ENCODE data around the gene FOXF2. TPM values are rescaled to one million over a fixed set of nuclear protein-coding genes. Genes with fewer than 3 reads are reported as not detected.

Gene FOXF2
- total RNA-seq, 1 donor from 2014 or later = not detected

GRCh38 chr6:1386038-1386709 lies 3.2 kb upstream of the FOXF2 start:
- TF ChIP-seq CTCF (IDR thresholded peaks at IDR 0.05; ENCODE audit: unreplicated experiment) = no peak
- H3K27me3 Mint-ChIP-seq = peaks cover 76% of the 10 kb centered on the region
- H3K4me1 Mint-ChIP-seq (ENCODE audit: low read depth) = peaks cover 4% of the 10 kb centered on the region
- DNase-seq (ENCODE audit: low spot score, unreplicated experiment) = no peak
- no peaks in the 10 kb centered on the region for H3K36me3 Mint-ChIP-seq (ENCODE audit: insufficient read depth)
- no peak overlapping the region for H3K4me3 Mint-ChIP-seq (ENCODE audit: low read depth)
- no peaks in the 10 kb centered on the region for H3K9me3 Mint-ChIP-seq (ENCODE audit: low read depth)
- H3K27ac Mint-ChIP-seq = no peak overlapping the region

GRCh38 chr6:1387538-1387875 lies 1.9 kb upstream of the FOXF2 start:
- no peak for DNase-seq (ENCODE audit: low spot score, unreplicated experiment)
- no peaks in the 10 kb centered on the region for H3K9me3 Mint-ChIP-seq (ENCODE audit: low read depth)
- H3K36me3 Mint-ChIP-seq (ENCODE audit: insufficient read depth) = no peaks in the 10 kb centered on the region
- peaks cover 82% of the 10 kb centered on the region for H3K27me3 Mint-ChIP-seq
- peaks cover 4% of the 10 kb centered on the region for H3K4me1 Mint-ChIP-seq (ENCODE audit: low read depth)
- no peak overlapping the region for H3K27ac Mint-ChIP-seq
- no peak for TF ChIP-seq CTCF (IDR thresholded peaks at IDR 0.05; ENCODE audit: unreplicated experiment)
- no peak overlapping the region for H3K4me3 Mint-ChIP-seq (ENCODE audit: low read depth)

GRCh38 chr6:1387876-1388629 lies 1.3 kb upstream of the FOXF2 start:
- no peak for TF ChIP-seq CTCF (IDR thresholded peaks at IDR 0.05; ENCODE audit: unreplicated experiment)
- Mint-ChIP-seq H3K36me3 (ENCODE audit: insufficient read depth) (no peaks in the 10 kb centered on the region), H3K4me1 (ENCODE audit: low read depth) (peaks cover 4% of the 10 kb centered on the region), H3K9me3 (ENCODE audit: low read depth) (no peaks in the 10 kb centered on the region), H3K27ac (no peak overlapping the region), H3K27me3 (peaks cover 79% of the 10 kb centered on the region), H3K4me3 (ENCODE audit: low read depth) (peak overlapping the region; percentile 46)
- no peak for DNase-seq (ENCODE audit: low spot score, unreplicated experiment)

- TF ChIP-seq CTCF (IDR thresholded peaks at IDR 0.05; ENCODE audit: unreplicated experiment) = no peak
- Mint-ChIP-seq H3K36me3 (ENCODE audit: insufficient read depth) (no peaks in the 10 kb centered on the region), H3K27me3 (peaks cover 77% of the 10 kb centered on the region), H3K9me3 (ENCODE audit: low read depth) (no peaks in the 10 kb centered on the region), H3K4me3 (ENCODE audit: low read depth) (peak overlapping the region; percentile 63), H3K27ac (no peak overlapping the region), H3K4me1 (ENCODE audit: low read depth) (peaks cover 4% of the 10 kb centered on the region)
- no peak for DNase-seq (ENCODE audit: low spot score, unreplicated experiment)
Measured at GRCh38 chr6:1388630-1389368, 577 bp upstream of the FOXF2 start.

- no peak for DNase-seq (ENCODE audit: low spot score, unreplicated experiment)
- H3K27ac Mint-ChIP-seq = peak overlapping the region; percentile 82
- peaks cover 81% of the 10 kb centered on the region for H3K27me3 Mint-ChIP-seq
- H3K36me3 Mint-ChIP-seq (ENCODE audit: insufficient read depth) = no peaks in the 10 kb centered on the region
- peak overlapping the region; percentile 68 for H3K4me3 Mint-ChIP-seq (ENCODE audit: low read depth)
- H3K4me1 Mint-ChIP-seq (ENCODE audit: low read depth) = peaks cover 4% of the 10 kb centered on the region
- no peak for TF ChIP-seq CTCF (IDR thresholded peaks at IDR 0.05; ENCODE audit: unreplicated experiment)
- H3K9me3 Mint-ChIP-seq (ENCODE audit: low read depth) = no peaks in the 10 kb centered on the region
Measured at GRCh38 chr6:1390133-1390945, 963 bp downstream of the FOXF2 start.
